NCI-H2029 treated with DMSO at 0.1 percent for 48 hours (cell line): ENCODE measurements around the gene WDR27.
"Not testable (repeated sequence)": the region's sequence is repeated elsewhere in the genome, so short reads cannot be mapped to it uniquely, and the experiment has no call there.

Experiments
- DNase-seq: peaks from one replicate; lab custom pipeline; 2025; lab: John Stamatoyannopoulos, UW

Gene WDR27

DNA sequence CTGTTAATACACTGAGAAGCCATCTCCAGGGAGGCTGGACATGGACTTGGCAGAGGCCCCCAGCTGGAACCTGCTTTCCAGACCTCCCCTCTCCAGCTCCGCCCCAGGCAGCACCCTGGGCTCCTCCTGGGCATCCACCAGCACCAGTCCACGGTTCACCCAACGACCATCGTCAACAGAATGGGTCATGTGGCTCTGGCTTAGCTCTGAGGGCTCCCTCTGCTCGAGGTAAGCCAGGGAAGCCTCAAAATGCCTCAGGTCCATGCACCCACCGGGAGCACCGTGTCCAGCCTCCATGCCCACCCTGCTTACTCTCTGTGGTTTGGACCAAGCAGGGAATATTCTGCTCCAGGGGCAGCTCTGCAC, 40.5 kb downstream of the WDR27 start:
- no peak for DNase-seq

DNA sequence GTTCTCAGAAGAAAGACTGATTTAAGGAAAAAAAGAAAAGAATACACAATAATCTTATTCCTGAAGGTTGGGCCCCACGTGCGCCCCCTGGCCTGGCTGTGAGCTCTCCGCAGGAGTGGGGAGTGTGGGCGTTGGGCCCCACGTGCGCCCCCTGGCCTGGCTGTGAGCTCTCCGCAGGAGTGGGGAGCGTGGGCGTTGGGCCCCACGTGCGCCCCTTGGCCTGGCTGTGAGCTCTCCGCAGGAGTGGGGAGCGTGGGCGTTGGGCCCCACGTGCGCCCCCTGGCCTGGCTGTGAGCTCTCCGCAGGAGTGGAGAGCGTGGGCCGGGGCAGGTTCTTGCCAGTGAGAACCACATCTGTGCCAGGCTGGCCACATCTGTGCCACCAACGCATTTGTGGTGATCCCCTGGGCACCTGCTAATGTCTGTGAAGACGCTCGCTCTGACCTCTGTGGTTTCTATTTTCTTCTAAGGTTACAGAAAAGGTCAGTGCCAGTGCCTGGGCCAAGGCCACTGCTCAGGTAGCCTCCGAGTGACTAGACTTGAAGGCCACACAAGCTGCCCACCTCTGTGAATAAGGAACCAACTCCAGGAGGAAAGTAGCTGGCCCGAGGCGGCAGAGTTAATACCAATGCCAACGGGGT, 41.0 kb downstream of the WDR27 start:
- no peak for DNase-seq

DNA sequence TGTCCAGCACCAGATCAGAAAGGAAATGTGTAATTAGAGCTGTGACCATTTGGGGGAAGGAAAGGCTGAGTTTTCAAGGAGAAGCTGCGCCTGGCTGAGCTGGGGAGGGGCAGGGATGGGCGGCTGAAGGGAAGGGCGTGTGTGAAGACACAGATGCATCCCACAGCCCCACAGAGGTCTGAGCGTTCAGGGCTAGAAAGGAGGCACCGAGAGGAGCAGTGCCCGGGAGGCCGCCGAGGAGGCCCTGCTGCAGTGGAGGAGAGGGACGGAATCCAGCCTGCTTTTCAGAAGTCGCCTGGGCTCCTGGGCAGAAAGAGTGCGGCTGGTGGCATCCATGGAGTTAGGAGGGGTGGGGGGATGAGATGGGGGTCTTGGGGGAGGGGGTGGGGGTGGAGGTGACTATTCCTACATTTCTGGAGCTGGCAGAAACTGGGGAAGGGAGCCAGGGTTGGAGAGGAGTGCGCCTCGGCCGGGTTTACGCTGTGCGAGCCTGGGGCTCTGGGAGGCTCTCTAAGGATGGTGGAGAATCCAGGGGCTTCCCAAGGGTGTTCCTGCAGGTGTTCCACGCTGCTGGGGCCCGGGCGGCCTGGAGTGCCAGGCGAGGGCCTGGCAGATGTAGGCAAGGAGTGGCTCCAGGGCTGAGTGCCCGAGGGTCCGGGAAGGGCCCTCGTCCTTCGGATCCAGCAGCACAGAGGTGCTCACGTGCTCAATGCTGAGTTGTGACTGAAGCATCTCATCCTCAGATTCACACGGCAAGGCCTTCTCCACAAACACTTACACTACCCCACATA, 41.8 kb downstream of the WDR27 start:
- no peak for DNase-seq

DNA sequence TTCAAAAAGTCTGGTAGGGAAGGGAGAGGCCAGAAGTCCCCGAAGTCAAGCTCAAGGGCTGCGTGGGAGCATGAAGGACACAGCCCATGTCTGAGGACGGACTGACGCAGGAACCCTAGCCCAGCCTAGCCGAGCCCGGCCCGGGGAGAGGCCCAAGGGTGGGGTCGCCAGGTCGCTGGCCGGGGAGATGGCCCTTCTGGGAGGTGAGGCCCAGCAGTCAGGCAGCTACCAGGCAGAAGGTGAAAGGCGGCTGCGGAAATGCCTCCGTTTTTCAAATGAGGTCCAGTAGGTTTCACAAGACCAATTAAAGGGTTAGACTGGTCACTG, 44.6 kb downstream of the WDR27 start:
- DNase-seq = no peak

DNA sequence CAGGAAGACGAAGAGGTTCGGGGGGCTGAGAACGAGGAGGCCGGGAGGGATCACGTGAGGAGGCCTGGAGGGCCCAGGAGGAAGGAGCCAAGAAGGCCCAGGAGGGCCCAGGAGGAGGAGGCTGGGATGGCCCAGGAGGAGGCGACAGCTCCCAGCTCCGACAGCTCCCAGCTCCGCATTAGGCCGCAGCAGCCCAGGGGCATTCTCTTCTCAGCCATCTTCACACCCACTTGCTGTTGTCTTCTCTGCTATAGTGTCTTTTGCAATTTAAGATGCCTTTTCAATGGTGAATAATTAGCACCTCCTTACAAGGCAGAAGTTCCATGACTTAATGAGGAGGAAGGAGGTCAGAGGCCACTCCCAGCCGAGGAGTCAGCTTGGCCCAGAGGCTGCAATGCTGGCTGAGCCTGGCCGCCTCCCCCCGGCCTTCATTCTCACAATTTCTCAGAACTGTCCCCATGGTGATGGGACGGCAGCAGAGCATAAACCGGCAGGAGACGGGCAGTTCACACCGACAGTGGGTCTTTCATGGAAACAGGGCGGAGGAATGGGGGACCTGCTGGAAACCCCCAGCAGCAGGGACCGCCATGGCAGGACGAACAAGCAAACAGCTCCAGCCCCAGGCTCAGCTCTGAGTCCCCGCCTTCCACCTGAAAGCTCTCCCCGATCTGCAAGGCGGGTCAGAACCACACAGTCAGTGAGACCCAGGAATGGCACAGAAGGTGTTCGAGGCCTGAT, 45.1 kb downstream of the WDR27 start:
- DNase-seq = no peak

DNA sequence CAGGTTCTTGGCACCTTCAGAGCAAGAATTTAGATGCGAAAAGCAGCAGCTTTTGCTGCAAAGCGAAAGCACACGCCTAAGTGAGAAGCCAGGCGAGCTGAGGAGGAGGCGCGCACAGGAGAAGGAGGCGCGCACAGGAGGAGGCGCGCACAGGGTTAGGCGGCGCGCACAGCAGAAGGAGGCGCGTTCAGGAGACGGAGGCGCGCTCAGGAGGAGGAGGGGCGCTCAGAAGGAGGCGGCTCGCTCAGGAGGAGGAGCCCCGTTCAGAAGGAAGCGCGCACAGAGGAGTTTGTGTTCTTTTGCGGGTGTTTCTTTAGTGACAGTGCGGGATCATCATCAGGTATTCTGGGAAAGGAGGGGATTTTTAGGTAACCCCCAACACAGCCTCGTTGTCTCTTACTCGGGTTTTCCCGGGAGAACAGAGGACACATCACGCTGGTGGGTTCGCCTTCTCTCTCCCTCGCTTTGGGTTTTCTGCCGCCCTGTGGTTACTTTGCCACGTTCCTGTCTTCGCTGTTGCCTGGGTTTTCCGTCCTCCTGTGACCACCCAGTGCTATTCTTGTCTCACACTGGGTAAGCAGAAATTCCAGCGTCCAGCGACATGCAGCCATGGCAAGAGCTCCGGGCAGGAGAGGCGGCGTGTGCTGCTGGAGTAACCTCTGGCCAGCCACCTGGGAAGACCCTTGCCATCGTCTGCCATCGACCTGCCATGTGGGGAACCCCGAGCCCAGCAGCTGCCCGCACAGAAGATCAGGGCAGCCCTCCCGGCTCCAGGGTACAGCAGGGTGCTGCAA, 47.0 kb downstream of the WDR27 start:
- DNase-seq = no peak

DNA sequence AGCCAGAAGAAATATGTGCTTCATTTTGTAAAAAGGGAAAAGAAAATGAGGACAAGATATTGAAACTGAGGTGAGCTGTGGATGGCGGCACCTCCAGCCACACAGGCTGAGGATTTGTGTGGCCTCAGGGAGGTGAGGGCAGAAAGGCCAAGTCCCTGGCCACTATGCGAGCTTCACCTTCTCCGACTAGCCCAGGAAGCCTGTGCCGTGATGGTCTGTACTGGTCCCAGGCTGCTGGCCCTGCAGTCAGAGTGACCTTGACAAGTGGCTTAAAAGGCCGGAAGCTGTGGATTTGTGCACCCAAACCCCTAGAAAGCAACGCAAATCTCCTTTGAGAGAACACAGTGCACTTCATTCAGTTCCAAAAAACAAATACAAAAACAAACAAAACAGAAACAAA, 48.1 kb downstream of the WDR27 start:
- no peak for DNase-seq

DNA sequence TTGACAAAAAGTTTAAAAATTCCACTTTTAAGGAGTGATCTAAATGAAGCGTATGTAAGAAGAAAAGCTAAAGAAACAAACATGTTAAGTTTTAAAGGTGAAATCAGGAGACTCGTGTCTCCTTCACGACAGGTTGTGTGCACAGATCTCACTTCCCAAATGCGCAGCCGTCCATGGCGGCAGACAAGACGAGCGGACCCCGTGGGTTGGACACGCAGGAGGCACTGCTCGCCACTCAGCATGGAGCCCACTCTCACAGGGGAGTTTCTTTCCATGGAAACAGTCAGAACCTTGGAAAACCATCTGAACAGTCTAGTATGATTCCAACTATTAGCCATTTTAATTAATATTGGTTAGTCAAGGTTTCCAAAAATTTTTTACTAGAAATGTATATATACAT, 48.9 kb downstream of the WDR27 start:
- no peak for DNase-seq

DNA sequence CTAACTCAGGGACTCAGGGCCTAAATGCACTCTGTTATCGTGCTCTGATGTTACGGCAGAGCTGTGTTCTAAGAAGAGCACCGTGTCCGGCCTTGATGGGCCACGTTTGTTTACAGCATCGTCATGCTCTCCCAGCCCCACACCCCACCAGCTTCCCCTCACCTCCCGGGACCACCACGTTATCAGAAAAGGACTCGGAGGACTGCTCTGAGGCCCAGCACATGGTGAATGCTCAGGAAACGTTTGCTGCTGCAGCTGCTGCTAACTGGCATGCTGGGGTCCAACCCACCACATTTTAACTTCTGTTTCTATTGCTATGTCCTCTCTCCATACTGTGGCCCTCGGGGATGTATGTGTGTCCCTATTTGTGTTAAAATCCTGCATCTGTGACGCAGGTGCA, 50.3 kb downstream of the WDR27 start:
- DNase-seq = no peak

DNA sequence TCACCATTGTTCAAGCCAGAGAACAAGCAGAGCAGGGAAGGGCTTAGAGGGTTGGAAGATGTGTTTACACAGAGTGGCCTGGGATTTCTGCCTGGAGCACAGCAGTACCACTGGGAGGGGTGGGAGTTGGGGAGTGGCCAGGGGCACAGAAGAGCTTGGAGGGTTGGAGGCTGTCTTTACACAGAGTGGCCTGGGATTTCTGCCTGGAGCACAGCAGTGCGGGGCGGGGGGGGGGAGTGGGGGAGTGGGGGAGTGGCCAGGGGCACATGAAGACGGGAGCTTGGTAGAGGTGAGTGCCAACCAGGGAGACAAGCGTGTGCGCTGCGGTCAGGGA, 50.9 kb downstream of the WDR27 start:
- DNase-seq = no peak

DNA sequence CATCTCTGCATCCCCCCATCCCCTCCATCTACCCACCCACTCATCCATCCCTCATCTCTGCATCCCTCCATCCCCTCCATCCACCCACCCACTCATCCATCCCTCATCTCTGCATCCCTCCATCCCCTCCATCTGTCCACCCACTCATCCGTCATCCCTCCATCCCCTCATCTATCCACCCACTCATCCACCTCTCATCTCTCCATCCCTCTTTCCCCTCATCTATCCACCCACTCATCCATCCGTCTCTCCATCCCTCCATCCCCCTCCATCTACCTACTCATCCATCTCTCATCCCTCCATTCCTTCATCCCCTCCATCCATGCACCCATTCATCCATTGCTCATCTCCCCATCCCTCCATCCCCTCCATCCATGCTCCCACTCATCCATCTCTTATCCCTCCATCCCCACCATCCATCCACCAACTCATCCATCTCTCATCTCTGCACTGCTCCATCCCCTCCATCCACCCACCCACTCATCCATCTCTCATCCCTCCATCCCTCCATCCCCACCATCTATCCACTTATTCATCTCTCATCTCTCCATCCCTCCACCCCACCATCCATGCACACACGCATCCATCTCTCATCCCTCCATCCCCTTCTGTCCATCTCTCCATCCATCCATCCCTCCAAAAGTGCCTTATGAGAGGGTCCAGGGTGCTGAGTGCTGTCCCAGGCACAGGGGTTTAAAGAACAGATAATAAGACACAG, 51.4 kb downstream of the WDR27 start:
- no peak for DNase-seq

DNA sequence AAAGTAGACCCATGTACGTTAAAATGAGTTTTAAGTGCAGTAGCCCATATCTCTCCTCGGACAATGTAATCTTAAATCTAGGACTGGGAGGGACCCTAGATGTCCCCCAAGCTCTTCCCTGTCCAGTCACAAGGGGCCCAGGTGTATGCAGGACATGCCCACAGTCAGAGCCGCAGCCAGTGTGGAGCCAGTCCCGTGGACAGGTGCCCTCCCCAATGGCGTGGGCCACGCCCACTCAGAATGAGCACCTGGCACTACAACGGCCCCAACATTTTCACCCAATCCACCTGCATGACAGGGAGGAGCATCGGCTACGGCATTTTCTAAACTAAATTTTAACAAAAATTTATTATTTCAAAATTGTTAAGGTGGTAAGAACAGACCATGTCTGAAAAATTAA, 53.2 kb downstream of the WDR27 start:
- DNase-seq = no peak

DNA sequence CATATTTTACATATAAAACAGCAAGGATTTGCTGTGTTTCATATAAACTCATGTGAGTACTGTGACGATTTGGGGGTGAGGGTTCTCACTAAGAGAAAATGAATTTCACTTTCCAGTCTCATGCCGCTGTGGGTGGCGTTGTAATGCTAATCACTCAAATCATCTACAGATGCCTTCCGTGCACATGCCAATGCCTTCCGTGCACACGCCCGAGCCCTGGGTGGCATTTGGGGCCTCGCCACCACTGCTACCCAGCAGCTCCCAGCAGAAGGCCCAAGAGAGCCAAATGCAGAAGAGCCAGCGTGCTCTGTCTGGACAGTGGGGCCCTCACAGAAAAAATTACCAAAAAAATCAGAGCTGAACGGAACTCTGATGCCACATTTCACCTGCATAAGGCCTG, 53.7 kb downstream of the WDR27 start:
- no peak for DNase-seq

DNA sequence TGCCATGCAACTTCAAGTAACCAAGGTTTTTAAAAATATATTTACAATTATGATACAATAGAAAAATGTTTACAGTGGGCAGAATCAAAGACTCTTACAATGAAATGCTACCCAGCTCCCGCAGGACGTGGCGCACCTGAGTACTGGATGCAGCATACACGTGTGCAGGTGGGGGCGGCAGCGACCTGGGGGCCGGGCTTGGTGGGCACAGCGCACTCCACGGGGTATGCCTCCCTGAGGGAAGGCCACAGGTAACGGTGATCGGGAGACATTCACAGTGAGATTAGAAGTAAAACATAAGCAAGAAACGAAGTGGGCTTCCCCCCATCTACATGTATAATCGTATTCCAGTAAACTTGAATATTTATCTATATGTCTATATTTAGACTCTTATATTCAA, 54.2 kb downstream of the WDR27 start:
- DNase-seq = no peak

DNA sequence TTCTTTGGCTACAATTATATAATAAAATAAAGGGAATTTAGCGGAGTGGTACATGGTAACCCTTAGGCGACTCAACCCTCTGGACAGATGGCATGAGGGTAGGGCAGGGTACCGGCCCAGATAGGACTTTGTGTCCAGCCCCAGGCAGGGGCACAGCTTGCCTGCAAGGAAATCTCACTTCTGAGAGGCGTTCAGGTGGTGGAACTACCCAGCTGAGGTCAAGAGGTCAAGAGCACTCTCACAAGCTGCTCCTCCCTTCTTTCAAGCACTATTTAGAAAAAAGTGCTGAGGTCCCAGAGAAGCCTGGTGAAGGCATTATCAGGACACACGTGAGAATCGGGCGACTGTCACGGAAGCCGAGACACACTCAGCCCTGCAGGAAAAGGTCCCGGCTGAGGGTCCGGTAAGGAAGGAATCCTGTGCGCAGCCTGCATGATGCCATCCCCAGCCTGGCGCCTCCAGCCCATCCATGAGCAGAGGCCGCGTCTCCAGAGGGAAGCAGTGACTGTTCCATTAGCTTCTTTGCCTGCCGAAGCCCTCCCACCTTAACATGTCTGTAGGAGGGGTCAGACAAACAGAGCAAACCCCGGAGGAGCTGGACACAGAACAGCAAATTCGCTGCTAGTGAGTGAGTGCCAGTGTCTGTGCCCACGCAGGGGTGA, 54.8 kb downstream of the WDR27 start:
- DNase-seq = no peak

DNA sequence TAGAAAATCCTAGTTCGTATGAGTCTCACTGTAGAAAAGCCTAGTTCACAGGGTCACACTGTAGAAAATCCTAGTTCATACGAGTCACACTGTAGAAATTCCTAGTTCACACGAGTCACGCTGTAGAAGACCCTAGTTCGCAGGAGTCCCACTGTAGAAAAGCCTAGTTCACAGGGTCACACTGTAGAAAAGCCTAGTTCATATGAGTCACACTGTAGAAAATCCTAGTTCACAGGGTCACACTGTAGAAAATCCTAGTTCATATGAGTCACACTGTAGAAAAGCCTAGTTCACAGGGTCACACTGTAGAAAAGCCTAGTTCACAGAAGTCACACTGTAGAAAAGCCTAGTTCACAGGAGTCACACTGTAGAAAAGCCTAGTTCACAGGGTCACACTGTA, 56.4 kb downstream of the WDR27 start:
- DNase-seq = not testable (repeated sequence)

DNA sequence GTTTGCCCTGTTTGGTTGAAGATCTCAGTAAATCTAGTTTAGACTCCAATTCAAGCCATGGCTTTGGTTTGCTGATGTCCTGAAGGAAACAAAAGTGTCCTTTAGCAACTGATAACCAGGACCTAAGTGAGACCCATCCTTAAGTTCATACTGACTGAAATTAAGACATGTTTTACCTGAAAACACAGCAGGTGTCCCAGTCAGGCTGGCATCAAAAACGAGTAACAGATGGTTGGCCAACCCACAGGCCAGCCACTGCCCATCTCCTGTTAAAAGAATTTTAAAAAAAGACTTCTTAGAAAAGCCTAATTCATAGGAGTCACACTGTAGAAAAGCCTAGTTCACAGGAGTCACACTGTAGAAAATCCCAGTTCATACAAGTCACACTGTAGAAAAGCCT, 58.3 kb downstream of the WDR27 start:
- no peak for DNase-seq

DNA sequence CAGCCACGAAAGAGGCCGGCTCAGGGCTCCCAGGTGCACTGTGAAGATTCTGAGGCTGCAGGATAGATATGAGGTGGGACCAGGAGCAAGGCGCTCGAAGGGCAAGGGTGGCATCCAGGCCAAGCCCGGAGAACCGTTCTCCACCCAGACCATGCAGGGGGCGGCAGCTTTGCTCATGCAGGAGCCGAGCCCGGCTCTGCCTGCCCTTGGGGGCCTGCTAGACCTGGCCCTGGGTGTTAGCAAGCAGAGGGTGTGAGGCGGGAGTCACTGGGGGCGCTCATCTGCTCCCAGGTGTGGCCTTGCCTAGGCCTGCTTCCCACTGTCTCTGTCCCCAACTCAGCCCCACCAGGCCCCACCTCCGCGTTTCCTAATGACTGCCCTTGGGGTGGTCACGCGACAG, 59.4 kb downstream of the WDR27 start:
- DNase-seq = no peak

DNA sequence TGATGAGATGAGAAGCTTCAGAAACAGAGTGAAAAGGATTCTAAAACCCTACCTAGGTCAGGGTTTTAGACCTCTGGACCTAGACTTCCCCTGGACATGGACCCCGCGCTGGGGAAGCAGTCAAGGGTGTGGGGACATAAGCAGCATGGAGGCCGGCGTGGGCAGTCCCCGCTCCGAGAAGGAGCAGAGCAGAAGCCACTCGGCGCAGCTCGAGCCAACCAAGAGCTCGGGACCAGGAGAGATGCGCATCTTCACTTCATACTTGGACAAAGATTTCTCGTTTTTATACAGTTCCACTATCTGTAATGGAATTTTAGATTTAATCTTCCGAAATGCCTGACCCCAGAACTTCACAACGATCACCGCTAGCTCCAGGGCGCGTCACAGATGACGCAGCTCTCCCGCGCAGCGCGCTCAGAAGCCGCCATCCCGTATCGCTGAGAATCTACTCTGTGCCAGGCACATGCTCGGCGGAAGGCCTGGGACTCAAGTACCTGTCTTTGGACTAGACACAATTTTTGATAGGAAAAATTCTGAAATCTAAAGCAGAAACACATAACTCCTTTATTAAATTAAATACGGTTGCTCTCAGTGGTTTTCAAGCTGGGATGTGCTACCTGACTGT, 60.3 kb downstream of the WDR27 start:
- no peak for DNase-seq

DNA sequence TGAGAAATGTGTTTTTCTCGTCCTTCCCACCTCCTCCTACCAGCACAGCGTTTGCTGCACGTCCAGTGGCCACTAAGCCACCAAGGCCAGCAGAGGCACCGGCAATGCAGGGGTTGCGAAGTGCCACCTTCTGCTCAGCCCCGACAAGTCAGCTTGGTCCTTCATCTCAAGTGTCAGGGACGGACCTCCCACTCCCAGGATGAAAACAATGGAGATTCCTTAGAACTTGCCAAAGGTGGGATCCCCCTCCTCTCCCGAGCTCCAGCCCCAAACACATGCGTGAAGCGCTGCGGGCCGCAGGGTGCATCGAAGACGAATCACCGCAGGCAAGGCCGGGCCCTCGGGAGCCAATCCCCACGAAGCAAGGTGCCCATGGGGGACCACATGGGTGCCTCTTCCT, 60.8 kb downstream of the WDR27 start:
- no peak for DNase-seq

DNA sequence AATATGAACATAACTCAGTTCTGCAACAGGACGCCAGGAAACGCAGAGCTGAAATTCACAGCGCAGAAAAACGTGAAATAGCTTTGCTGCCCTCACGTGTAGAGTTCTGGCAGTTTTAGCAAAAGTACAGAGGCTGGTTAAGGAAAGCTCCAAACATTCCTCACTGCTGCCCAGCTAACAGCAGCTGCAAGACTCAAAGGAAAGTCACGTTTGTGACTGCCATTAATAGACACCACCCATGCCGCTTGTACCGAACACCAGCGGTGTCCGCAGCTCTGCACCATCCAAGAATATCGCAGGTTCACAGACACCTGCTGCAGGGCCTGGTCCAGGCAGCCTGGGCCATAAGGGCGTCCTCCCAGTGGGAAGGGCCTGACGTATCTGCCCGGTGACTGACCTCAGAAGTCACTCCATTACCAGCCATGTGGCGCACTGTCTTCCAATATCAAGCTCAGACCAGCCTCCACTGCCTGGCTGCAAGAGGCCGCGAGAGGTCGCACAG, 61.4 kb downstream of the WDR27 start:
- no peak for DNase-seq
